ENCODE measurements around the gene BABAM2. TPM values are rescaled to one million over a fixed set of nuclear protein-coding genes. Genes with fewer than 3 reads are reported as not detected.

Gene BABAM2
- total RNA-seq, 3 donors from 2014 or later, result 34.8 to 42.4 (median 41.3) TPM

DNA sequence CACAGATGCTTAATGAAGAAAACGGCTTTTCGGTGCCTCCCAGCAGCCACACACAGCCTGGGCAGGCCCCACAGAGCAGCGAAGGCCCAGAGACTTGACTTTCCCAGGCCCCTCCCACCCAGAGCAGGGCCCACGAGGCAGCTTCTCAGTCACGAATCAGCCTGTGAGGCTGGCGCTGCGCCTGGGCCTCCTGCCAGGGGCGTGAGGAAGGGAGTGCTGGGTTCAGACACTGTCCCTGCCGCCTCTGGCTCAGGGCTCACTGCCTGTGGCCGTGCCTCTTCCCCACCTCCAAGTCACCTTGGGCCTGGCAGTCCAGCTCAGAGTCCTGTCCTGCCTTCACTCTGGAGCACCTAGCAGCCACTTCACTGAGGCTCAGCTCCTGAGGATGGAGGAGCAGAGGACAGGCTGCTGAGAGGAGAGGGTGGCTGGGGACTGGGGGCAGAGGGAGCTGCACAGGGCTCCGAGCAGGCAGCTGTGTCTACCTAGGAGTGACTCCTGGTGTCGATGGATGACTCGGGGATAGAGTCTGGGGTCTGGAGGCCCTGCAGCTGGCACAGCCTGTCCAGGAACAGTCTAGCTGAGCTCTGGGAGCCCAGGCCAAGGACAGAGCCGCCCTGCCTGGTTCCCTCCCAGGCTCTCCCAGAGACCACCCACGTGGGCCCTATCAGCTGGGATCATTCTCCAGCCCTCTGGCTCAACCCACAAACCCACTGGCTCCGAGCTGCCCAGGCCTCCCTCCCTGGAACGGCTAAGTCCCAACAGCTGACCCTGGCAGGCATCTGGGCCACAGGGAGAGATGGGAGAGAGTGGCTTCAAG is 465.8 kb downstream of the BABAM2 start:
- Histone ChIP-seq H3K4me1 (ENCODE audit: low read depth) (peaks cover 35% of the 10 kb centered on the region), H3K4me3 (no peak overlapping the region), H3K9me3 (no peaks in the 10 kb centered on the region), H3K36me3 (ENCODE audit: low read depth) (no peaks in the 10 kb centered on the region)
- ATAC-seq (peak; percentile 81), DNase-seq (peak; percentile 89 to 92 (median 92))
- TF ChIP-seq, protein P1, sequence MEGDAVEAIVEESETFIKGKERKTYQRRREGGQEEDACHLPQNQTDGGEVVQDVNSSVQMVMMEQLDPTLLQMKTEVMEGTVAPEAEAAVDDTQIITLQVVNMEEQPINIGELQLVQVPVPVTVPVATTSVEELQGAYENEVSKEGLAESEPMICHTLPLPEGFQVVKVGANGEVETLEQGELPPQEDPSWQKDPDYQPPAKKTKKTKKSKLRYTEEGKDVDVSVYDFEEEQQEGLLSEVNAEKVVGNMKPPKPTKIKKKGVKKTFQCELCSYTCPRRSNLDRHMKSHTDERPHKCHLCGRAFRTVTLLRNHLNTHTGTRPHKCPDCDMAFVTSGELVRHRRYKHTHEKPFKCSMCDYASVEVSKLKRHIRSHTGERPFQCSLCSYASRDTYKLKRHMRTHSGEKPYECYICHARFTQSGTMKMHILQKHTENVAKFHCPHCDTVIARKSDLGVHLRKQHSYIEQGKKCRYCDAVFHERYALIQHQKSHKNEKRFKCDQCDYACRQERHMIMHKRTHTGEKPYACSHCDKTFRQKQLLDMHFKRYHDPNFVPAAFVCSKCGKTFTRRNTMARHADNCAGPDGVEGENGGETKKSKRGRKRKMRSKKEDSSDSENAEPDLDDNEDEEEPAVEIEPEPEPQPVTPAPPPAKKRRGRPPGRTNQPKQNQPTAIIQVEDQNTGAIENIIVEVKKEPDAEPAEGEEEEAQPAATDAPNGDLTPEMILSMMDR (IDR thresholded peaks at IDR 0.05), result no peak
- intact Hi-C loops (cut with DNase I, micrococcal nuclease), result no loop called here

DNA sequence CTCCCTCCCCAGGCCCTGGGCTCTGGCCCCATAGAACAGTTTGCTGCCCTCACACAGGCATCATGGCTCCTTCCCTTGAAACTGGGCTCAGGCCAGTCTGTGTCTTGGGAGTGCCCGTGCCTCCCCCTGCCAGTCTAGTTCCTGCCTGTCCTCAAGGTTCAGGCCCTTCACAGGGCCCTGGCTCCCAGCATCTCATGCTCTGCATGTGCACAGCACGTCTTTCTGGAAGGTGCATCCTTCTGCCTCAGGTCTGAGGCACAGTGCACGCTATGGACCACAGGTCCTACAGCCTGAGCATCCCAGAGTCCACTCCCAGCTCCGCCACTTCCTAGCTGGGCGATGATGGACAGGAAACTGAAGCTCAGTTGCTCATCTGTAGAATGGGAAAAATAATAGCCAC is 466.5 kb downstream of the BABAM2 start:
- H3K4me1 ChIP-seq (ENCODE audit: low read depth), result peaks cover 35% of the 10 kb centered on the region
- no peaks in the 10 kb centered on the region for H3K9me3 ChIP-seq
- TF ChIP-seq, protein P1 (IDR thresholded peaks at IDR 0.05), result no peak
- H3K4me3 ChIP-seq, result no peak overlapping the region
- DNase-seq (no peak), ATAC-seq (no peak)
- intact Hi-C loops (cut with DNase I, micrococcal nuclease), result no loop called here
- no peaks in the 10 kb centered on the region for H3K36me3 ChIP-seq (ENCODE audit: low read depth)

DNA sequence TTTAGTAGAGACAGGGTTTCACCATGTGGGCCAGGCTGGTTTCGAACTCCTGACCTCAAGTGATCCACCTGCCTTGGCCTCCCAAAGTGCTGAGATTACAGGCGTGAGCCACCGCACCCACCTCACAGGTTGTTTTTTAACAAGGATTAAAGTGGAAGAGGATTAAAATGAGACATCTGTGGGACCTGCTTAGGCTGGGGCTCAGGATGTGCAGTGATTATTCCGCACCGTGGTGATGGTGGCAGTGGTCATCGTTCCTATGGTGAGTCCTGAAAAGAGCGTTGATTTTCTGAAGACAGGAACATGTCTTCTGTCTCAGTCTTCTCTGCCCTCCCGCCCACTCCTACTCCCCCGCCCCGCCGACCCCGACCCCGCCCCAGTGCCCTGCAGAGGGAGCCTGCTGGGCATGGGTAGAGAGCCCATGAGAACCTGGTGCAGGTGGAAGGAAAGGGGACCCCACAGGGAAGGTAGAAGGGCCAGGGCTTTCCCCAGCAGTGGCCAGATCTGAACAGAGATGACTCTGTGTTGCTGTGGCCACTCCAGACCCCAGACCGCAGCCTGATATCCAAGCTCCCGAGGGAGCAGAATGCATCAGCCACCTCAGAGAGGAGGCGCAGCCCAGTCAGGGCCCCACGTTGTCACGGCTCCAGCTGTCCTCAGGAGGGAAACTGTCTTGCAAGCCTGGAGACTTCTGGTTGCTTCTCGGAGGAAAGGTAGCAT is 467.6 kb downstream of the BABAM2 start:
- intact Hi-C loops (cut with DNase I, micrococcal nuclease), result no loop called here
- no peaks in the 10 kb centered on the region for H3K36me3 ChIP-seq (ENCODE audit: low read depth)
- H3K4me3 ChIP-seq, result no peak overlapping the region
- peaks cover 35% of the 10 kb centered on the region for H3K4me1 ChIP-seq (ENCODE audit: low read depth)
- TF ChIP-seq, protein P1 (IDR thresholded peaks at IDR 0.05), result no peak
- ATAC-seq, result no peak
- no peak for DNase-seq
- H3K9me3 ChIP-seq, result no peaks in the 10 kb centered on the region

DNA sequence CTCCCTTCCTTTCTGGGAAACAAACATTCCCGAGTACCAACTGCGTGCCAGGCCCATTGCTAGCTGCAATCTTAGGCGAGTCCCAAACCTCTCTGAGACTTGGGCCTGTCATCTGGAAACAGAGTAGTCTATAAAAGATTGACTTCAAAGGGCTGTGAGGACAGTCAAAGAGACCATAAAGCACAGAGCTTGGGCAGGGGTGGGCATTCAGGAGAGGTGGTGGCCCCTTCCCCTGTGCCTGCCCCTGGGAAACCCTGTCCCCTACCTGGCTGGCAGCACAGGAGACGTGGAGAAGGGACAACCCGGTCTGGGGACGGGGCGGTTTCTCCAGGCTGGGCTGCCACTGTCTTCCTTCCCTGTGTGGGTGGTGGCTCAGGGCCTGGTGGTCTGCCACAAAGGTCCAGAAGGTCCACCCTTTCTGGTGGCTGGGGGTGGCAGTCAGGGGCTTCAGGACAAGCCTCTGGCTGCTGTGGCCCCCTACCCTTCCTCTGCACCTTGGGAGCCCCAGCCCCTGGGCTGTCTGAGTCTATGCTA is 468.2 kb downstream of the BABAM2 start:
- H3K4me1 ChIP-seq (ENCODE audit: low read depth), result peaks cover 35% of the 10 kb centered on the region
- H3K4me3 ChIP-seq, result no peak overlapping the region
- no peak for DNase-seq

More for the DNA sequence above, 468.2 kb downstream of the BABAM2 start:
- TF ChIP-seq, protein P1 (IDR thresholded peaks at IDR 0.05), result no peak
- H3K36me3 ChIP-seq (ENCODE audit: low read depth), result no peaks in the 10 kb centered on the region
- intact Hi-C loops (cut with DNase I, micrococcal nuclease), result no loop called here
- H3K9me3 ChIP-seq, result no peaks in the 10 kb centered on the region
- no peak for ATAC-seq

All from mucosa of descending colon (tissue), 3 donors.